ENCODE data around the gene HCK. TPM values are rescaled to one million over a fixed set of nuclear protein-coding genes. Genes with fewer than 3 reads are reported as not detected.

Gene HCK
- total RNA-seq: 10 to 100 TPM in 1 of 6 donors, 1 to 10 TPM in 3, under 1 TPM in 2; 0.42 to 12.9 (median 2.3) TPM
- 1 to 10 TPM; 2.1 to 2.3 TPM for polyA plus RNA-seq

GRCh38 chr20:32052090-32052777 is at the start of gene HCK:
TSS of gene HCK (plus strand) at chr20:32052242.
- no peaks in the 10 kb centered on the region for H3K9me3 ChIP-seq
- ATAC-seq: peak in 3 of 4 donors; percentile 57 to 84 (median 77)
- peaks cover 0 to 22% (median 0%) of the 10 kb centered on the region in 4 donors for H3K27me3 ChIP-seq
- TF ChIP-seq CTCF (IDR thresholded peaks at IDR 0.05): no peak
- H3K4me3 ChIP-seq: peak within 1 kb of the TSS in 3 of 4 donors; percentile 3 to 38 (median 5)
- H3K27ac ChIP-seq: peak within 1 kb of the TSS in 2 of 4 donors; percentile 28 to 62
- DNase-seq: peak in 2 of 6 donors; percentile 36 to 51
- FAIRE-seq: no peak
- intact Hi-C loops (cut with DNase I): no loop called here
- peaks cover 0 to 3% (median 0%) of the 10 kb centered on the region in 3 donors for H3K4me1 ChIP-seq
- 2% methylated on average over 57 to 58 of the region's 58 CpGs for WGBS, 2 donors
- no peaks in the 10 kb centered on the region for H3K36me3 ChIP-seq

- H3K27ac ChIP-seq: no peak overlapping the region
- no peaks in the 10 kb centered on the region for H3K9me3 ChIP-seq
- FAIRE-seq (no peak), ATAC-seq (no peak), DNase-seq (no peak)
- H3K4me1 ChIP-seq: no peaks in the 10 kb centered on the region
- no peaks in the 10 kb centered on the region for H3K27me3 ChIP-seq
- no peaks in the 10 kb centered on the region for H3K36me3 ChIP-seq
- no peak for TF ChIP-seq CTCF (IDR thresholded peaks at IDR 0.05)
- H3K4me3 ChIP-seq: no peak overlapping the region
- 63 to 74% methylated on average over 2 of the region's 2 CpGs for WGBS, 2 donors
- intact Hi-C loops (cut with DNase I): no loop called here
Observed at GRCh38 chr20:32003325-32003724, 48.7 kb upstream of the HCK start.

- no peak for TF ChIP-seq CTCF (IDR thresholded peaks at IDR 0.05)
- no peak for DNase-seq
- no peak for FAIRE-seq
- Histone ChIP-seq H3K36me3 (no peaks in the 10 kb centered on the region), H3K9me3 (no peaks in the 10 kb centered on the region), H3K4me3 (no peak overlapping the region), H3K27ac (no peak overlapping the region), H3K27me3 (no peaks in the 10 kb centered on the region), H3K4me1 (no peaks in the 10 kb centered on the region)
- intact Hi-C loops (cut with DNase I): no loop called here
- no peak for ATAC-seq
Observed at GRCh38 chr20:32004963-32005362, 47.1 kb upstream of the HCK start.

DNA sequence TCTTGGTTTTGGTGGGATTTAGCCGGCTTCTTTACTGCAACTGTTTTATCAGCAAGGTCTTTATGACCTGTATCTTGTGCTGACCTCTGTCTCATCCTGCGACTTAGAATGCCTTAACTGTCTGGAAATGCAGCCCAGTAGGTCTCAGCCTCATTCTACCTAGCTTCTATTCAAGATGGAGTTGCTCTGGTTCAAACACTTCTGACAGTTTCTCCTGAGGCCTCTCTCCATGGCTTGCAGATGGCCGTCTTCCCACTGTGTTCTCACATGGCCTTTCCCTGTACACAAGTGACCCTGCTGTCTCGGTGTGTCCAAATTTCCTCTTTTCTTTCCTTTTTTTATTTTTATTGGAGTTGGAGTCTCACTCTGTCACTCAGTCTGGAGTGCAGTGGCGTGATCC is 46.0 kb upstream of the HCK start:
- no peak for DNase-seq

More for the DNA sequence above, 46.0 kb upstream of the HCK start:
- no peak for FAIRE-seq
- no peak overlapping the region for H3K27ac ChIP-seq
- 80 to 89% methylated on average over 5 of the region's 5 CpGs for WGBS, 2 donors
- intact Hi-C loops (cut with DNase I): no loop called here
- H3K4me3 ChIP-seq: no peak overlapping the region
- H3K27me3 ChIP-seq: no peaks in the 10 kb centered on the region
- no peaks in the 10 kb centered on the region for H3K36me3 ChIP-seq
- no peak for ATAC-seq
- TF ChIP-seq CTCF (IDR thresholded peaks at IDR 0.05): no peak
- H3K9me3 ChIP-seq: no peaks in the 10 kb centered on the region
- no peaks in the 10 kb centered on the region for H3K4me1 ChIP-seq

All from pancreas (tissue), 10 donors.